GM18499 (cell line): ENCODE results near the gene PITPNC1.
"Not testable (repeated sequence)": the region's sequence is repeated elsewhere in the genome, so short reads cannot be mapped to it uniquely, and the experiment has no call there.

Experiments
- ATAC-seq: cut with Tn5 transposase; IDR thresholded peaks from one replicate; pipeline ENCODE4 v1.9.1; 2021; ENCODE audit warnings: moderate number of reproducible peaks; ENCODE audit not compliant: insufficient read depth, unreplicated experiment

The PITPNC1 gene

GRCh38 chr17:67632141-67632540 is 255.1 kb downstream of the PITPNC1 start:
- no peak for ATAC-seq

DNA sequence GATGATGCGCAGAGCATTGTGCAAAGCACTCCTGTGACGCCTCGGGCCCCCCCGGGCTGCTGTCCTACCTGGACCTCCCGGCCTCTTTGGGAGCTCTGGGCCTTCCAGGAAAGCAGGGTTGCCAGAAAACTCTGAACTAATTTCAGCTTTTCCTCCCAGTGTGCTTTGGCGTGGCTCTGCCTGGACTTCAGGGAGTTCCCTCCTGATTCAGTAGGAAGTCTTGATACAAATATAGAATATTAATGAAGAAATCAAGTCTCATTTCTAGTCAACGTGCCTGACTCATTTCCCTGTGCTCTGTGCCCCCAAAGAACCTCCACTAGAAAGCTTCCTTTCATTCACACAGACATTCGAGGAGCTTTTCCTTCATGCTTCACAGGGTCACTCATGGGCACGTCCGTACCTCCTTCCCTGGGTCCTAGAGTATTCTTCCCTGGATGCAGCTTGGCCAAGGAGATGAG is 256.7 kb downstream of the PITPNC1 start:
- no peak for ATAC-seq

GRCh38 chr17:67635681-67636080 is 258.6 kb downstream of the PITPNC1 start:
- ATAC-seq: no peak

- ATAC-seq: no peak
Measured at GRCh38 chr17:67636312-67636711, 259.2 kb downstream of the PITPNC1 start.

DNA sequence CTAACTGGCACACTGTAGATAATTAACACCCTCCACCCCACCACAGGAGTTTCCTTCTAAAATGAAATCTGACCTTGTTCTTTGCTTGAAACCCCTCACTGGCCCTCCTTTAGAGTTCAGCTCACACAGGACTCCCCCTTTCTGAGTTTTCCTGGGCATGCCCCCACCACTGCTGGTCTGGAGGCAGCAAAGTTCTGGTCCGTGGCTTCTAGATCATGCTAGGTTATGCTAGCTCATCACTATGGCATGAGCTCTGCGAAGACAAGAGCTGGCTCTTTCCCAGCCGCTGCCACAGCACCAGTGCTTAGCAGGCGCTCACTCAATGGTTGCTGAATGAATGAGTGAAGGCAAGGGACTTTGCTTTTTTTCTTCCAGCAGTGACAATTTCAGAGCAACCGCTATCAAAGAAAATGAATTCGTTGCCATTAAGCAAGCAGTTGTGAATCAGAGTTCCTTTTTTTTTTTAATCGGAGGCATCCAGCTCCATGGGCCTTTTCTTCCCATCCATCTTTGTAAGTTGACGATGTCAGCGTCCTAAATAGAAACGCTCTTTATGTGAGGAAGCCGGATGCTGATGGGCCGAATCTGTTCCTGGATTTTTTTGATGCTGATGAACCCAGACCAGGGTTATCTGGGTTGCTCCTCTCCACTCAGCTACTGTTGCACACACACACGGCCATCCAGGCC is 259.9 kb downstream of the PITPNC1 start:
- no peak for ATAC-seq

DNA sequence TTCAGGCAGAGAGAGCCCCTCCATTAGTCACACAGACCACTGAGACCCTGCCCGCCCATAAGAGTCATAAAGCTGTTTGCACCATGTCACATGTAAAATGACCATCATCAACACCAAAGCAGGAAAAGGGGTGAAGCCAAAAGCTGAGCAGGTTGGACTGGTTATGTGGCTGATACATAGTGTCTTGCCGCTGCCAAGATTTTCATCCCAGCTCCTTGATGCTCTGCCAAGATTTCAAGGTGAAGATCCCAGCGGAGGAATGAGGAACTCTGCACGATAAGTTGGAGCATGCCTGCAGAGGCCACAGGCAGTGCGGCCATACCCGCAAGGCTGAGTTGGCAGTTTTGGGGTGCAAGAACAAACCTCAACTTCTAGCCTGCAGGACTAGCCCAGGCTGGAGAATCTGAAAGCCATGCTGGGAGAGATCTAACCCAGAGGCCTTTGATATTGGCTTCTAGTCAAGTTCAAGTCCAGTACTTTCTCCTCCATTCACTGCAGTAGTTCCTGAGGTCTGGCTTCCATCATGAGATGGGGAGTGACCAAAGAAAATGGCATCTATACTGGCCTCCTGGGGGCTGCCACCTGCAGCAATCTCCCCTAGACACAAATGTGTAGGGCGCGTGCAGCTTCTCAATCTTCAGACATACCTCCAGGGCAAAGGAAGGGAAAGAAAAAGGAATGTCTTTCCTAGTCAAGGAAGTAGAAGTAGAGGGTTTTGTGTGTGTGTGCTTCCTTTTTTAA is 261.0 kb downstream of the PITPNC1 start:
- ATAC-seq: no peak

GRCh38 chr17:67638871-67639270 is 261.8 kb downstream of the PITPNC1 start:
- no peak for ATAC-seq

GRCh38 chr17:67639555-67639954 is 262.5 kb downstream of the PITPNC1 start:
- no peak for ATAC-seq

GRCh38 chr17:67639979-67640378 is 262.9 kb downstream of the PITPNC1 start:
- ATAC-seq: no peak

DNA sequence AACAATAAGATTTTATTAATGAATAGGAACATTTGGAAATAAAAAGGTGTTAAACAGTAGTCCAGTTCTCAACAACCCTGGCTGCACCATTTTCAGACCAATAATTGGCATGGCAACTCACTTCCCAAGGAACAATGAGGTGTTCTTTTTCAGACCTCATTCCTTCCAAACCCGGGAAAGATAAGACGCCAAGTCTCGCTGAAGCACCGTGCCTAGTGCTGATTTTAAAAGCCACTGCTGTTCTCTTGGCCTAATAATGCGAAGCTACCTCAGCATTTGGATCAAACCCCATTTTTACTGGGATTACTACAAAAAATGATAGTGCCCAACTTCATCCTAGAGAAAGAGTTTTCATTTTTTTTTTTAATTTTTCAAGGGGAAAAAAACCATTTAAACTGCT is 265.4 kb downstream of the PITPNC1 start:
- ATAC-seq: no peak

DNA sequence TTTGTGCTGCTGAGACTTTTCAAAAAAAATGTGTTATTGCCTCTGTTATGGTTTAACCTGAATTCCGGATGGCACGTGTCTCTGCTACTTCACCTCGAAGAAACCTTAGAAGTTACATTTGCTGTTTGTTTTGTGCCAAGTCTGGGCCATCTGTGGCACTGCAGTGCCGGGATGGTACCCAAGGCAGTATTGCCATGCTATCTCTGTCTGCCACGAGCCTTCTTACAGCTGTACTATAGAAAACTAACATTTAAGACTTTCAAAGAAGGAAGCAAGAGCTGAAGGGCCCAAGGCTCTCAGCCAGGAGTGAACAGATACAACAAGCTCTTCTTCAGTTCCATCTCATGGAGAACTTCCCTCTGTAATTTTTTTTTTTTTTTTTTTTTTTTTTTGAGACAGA is 267.0 kb downstream of the PITPNC1 start:
- no peak for ATAC-seq

DNA sequence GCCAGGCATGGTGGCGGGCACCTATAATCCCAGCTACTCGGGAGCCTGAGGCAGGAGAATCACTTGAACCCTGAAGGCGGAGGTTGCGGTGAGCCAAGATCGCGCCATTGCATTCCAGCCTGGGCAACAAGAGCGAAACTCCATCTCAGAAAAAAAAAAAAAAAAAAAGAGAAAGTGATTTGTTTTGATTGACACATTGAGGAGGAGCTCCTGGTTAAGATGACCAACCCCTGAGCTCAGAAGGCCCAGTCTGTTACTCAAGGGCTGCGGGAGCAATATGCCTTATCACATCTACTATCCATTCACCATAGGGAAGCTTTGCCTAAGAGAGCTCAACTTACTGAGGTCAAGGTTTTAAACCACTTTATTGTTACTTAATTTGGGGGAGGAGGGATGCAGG is 268.1 kb downstream of the PITPNC1 start:
- not testable (repeated sequence) for ATAC-seq

DNA sequence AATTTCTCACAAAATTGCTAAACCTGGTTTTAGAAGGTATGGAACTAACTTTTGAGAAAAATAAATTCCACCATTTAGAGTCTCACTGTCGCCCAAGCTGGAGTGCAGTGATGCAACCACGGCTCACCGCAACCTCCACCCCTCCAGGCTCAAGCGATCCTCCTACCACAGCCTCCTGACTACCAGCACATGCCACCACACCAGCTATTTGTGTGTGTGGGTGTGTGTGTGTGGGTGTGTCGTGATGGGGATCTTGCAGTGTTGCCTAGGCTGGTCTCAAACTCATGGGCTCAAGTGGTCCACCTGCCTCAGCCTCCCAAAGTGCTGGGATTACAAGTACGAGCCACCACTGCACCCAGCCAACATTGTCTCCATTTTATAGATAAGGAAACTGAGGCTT is 269.4 kb downstream of the PITPNC1 start:
- ATAC-seq: no peak

- ATAC-seq: no peak
Measured at GRCh38 chr17:67647482-67647881, 270.4 kb downstream of the PITPNC1 start.

- no peak for ATAC-seq
Measured at GRCh38 chr17:67648032-67648905, 271.2 kb downstream of the PITPNC1 start.

- ATAC-seq: not testable (repeated sequence)
Measured at GRCh38 chr17:67648906-67649295, 271.8 kb downstream of the PITPNC1 start.

GRCh38 chr17:67649891-67650290 is 272.8 kb downstream of the PITPNC1 start:
- ATAC-seq: no peak

- ATAC-seq: not testable (repeated sequence)
Measured at GRCh38 chr17:67651218-67651579, 274.1 kb downstream of the PITPNC1 start.

- no peak for ATAC-seq
Measured at GRCh38 chr17:67652433-67652832, 275.4 kb downstream of the PITPNC1 start.

GRCh38 chr17:67655478-67656148 is 278.5 kb downstream of the PITPNC1 start:
- ATAC-seq: no peak
